GM19467 (cell line): Measurements from ENCODE around the gene TM2D1.
"Not testable (repeated sequence)": the region's sequence is repeated elsewhere in the genome, so short reads cannot be mapped to it uniquely, and the experiment has no call there.

Source experiments
- ATAC-seq: cut with Tn5 transposase; IDR thresholded peaks from one replicate; pipeline ENCODE4 v1.9.1; 2021; ENCODE audit warnings: mild to moderate bottlenecking, moderate library complexity; ENCODE audit not compliant: unreplicated experiment

TM2D1 gene

DNA sequence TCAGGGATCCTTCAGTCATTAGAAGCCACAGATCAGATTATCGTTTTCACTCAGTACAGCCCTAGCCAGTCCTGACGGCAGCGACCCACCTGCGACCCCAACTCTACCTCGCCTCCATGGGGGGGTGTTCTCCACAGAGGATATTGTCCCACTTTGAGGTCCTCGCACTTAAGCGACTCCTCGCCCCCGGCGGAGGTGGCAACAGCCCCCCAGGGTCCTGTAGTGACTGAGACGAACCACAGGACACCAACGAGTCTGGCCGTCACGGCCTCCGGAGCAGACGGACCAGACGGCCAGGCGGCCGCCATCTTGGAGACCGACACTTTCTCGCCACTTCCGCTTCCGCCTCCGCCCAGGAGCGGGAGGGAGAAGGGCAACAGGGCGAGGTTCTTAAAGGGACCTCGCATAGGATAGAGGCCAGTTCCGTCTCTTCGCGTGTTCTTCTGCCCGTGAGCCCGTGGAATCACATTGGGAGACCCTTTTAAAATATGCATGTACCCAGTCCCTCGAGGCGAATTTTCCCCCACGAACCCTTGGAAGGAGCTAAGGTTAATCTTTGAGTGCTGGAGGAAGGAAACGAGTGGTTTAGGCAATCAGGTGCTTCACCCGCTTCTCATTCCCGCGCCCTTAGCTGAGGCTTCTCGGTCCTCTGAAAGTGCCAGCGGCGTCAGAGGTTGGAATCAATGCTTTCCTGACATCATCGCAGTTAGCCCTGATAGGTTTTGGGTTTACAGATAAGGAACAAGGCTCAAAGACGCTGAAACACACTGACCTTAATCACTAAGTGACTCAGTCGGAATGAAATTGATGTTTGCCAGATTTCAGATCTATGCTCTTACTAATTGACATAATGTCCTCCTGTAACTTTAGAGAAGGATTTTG lies at the start of gene TM2D1:
TSS of gene TM2D1 (minus strand) at position 329 of the 882 bp plus-strand sequence. CDS start at position 308, 21 bp downstream.
- peak; percentile 100 for ATAC-seq

DNA sequence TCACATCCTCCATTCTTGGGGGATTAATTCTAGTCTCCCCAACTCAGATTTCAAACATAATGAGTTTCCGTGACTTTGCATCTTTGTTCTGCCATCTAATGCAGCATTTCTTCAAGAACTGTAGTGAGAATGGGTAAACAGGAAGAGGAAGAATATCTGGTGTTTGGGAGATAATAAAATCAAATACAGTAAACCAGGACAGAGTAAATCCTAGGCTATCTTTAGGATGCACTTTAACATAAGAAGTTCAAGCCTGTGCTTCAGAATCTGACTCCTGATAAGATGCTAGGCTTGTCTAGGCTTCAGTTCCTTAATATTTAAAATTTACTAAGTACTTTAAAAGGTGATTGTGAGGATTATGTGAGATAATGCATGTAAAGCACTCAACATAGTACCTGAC lies 45.2 kb upstream of the TM2D1 start:
- no peak for ATAC-seq

DNA sequence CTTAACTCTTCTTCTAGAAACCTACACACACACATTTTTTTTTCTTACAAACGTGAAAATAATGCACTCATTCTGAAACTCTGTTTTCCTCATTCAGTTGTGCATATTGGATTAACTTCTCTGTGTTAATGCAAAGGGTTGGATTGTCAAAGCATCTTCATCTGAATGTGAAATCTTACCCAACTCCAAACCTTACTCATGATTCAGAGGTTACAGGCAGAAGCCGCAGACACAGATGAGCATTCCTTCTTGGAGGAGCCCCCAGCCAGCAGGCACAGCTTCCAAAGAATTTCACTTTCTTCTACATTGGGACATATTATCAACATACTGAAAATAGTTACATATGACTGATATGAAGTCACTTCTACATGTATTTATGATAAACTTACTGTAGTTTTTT lies 33.0 kb upstream of the TM2D1 start:
- no peak for ATAC-seq

DNA sequence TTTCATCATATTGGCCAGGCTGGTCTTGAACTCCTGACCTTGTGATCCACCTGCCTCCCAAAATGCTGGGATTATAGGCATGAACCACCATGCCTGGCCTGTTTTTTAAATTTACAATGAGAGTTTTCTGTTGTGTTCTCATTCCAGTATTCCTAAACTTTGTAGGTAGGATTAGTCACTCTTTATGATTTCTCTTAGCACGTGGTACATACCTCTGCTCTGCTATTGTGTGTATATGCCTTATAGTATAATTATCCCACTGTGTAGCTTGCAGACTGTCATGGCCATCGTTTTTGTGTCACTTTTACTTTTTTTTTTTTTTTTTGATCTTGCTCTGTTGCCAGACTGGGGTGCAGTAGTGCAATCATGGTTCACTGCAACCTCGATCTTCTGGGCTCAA lies 31.8 kb upstream of the TM2D1 start:
- ATAC-seq = no peak

DNA sequence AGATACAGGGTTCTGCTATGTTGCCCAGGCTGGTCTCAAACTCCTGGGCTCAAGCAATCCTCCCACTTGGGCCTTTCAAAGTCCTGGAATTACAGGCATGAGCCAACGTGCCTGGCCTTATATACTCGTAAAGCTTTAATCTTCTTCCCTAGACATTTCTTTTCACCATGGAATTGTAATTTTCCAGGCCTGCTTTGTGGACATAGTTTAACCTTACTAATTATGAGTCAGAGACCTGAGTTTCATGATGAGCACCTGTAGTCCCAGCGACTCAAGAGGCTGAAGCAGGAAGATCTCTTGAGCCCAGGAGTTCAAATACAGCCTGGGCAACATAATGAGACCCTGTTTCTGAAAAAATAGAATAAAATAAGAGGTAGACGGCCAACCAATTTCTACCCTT lies 29.6 kb upstream of the TM2D1 start:
- ATAC-seq = no peak

DNA sequence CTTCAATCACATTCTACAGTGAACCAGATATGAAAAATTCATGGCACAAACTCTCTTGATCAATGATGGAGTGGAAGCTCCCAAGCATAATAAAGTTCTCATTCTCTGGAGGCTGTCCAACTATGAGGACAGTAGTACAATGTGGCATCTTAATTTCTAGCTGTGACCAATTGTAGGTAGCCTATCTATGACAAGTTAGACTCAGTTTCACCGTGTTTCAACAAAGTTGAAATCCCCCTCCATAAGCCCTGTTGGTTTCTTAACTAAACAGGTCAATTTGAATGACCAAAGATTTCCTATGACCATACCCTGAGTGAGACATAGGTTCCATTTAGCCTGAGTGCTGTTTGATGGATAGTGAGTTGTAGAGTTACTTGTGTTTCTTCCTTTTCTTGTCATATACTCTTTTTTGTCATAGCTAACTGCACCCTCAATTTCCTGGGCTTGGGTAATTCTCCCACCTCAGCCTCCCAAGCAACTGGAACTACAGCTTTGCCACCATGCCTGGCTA lies 29.1 kb upstream of the TM2D1 start:
- ATAC-seq = no peak

DNA sequence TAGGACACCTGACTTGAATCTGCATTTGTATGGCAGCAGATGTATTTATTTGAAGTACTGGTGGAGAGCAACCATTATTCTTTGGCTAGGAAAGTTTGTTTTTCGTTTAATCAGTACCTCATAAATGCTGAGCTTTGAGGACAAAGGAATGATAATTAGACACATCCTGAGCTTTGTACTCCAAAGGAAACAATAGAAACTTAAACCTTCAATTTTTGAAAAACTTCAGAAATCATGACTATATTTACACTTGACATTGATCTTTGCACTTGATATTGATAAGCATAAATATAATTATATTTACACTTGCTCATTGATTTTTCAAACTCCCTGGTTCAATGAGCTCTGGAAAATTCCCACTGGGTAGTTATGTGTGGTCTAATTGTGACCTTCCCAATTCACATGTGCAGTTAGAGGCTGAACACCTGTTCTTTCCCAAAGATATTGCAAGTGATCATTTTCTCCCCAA lies 28.0 kb upstream of the TM2D1 start:
- no peak for ATAC-seq

DNA sequence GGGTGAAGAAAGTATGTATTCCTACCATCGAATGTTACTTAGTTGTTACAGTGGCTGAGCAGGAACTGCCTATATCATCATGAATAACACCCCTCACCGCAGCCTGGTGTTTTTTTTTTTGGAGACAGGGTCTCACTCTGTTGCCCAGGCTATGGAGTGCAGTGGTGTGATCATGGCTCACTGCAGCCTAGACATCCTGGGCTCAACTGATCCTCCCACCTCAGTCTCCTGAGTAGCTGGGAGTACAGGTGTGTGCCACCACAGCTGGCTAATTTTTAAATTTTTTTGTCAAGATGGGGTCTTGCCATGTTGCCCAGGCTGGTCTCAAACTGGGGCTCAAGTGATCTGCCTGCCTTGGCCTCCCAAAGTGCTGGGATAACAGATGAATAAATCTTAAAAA lies 24.6 kb upstream of the TM2D1 start:
- ATAC-seq = no peak

DNA sequence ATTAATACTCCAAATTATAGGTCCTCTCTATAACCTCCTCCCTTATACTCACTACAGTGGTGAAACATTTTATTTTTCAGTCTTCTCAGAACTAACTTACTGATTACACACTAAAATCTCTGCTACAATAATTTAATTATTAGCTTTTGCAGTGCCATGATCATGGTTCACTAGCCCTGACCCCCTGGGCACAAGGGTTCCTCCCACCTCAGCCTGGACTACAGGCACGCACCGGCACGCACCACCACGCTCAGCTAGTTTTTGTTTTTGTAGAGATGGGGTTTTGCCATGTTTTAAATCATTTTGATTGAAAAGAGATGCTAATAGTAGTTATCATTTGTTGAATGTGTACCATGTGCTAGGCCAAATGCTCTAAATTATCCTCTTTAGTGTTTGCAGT lies 23.6 kb upstream of the TM2D1 start:
- ATAC-seq = no peak

DNA sequence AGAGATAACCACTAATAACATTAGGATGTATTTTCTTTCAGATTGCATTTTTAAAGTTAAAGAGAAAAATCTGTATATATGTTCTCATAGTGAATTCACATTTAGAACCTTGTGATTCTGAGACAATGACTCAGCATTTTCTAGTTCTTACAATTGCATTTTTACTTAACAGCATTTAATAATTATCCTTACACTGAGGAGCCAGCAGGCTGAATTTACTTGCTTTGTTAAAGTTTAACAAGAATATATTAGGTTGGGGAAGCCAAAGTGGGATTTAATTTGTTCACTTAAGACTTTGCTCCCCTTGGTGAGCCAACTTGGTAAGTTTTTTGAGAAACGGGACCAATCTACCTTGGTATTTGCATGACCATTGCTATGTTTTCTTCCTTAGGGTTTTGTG lies 21.9 kb upstream of the TM2D1 start:
- no peak for ATAC-seq

DNA sequence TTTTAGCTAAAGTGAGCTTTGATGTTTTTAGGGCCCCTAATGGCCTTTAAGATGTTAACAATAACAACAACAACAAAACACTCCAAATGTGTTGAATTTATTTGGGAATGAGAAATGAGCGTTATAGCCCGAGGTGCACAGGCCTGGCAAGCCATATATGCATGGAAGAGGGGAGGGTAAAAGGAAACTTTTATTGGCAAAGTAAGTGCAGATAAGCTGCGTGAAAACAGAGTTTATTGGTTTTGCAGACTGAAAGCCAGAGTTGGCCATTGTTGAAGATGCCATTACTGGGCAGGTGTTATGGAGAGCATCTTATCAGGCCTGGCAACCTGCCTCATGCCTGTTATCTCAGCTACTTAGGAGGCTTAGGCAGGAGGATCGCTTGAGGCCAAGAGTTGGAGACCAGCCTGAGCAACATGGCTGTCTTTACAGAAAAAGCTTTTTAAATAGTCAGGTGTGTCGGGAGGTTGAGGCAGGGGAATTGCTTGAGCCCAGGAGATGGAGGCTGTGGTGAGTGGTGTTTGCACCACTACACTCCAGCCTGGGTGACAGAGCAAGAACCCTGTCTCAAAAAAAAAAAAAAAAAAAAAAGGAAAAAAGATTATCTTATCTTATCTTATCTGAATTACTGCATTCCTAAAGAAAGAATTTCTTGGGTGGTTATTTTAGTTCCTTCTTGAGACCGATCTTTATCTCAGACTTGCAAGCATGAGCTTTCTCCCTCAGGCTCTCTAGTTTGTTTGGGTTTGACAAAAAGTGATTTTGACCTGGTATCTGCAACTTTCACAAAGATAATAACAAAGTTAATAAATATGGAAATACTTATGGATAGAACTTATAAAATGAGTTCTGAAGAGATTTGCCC lies 19.0 kb upstream of the TM2D1 start:
- ATAC-seq = no peak

DNA sequence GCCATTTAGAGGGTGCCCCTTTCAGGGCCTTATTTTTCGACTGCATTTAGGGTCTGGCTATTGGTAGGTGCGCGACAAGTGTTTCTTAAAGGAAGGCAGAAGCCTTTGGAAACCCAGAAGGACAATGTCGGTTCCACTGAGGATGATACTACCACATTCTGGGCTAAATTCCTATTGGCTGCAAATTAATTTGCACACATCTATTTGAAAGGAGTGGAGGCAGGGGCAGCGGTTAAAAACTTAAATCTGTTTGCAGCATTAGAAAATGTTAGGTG lies 18.4 kb upstream of the TM2D1 start:
- no peak for ATAC-seq

DNA sequence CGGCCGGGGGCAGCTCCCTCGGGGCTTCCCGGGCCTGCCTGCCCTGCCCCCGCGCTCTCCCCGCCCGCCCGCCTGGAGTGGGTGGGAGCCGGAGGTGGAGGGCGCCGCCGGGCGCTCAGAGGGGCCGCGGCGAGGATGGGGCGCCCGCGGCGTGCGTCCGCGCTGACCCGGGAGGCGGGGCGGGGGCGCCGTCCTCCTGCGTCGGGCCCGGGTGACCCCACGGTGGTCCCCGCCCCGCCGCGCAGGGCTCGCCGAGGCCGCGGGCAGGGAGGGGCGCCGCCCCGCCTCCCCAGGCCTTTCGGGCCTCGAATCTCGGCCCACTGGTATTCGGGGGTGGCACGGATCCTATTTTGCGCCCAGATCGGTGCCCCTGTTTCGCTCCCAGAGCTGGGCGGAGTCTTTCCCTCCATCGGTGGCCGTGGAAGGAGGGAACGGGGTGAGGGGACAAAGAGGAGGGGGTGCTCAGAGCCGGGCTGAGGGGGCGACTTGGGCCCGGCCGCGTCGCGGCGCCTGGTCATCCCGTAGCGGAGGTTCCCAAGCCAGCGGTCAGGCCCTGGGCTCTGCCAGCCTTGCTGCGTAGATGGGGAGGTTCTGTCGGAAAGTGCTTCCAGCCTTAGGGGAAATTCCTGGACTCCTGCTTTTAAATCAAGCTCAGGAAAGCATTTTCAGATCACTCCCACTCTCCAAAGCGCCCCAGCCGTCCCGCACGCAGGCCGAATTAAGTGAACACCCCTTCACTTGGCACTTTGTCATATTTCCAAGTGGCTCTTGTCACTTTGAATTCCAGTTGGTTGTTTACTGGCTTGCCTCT lies 17.9 kb upstream of the TM2D1 start:
- peak; percentile 47 for ATAC-seq

DNA sequence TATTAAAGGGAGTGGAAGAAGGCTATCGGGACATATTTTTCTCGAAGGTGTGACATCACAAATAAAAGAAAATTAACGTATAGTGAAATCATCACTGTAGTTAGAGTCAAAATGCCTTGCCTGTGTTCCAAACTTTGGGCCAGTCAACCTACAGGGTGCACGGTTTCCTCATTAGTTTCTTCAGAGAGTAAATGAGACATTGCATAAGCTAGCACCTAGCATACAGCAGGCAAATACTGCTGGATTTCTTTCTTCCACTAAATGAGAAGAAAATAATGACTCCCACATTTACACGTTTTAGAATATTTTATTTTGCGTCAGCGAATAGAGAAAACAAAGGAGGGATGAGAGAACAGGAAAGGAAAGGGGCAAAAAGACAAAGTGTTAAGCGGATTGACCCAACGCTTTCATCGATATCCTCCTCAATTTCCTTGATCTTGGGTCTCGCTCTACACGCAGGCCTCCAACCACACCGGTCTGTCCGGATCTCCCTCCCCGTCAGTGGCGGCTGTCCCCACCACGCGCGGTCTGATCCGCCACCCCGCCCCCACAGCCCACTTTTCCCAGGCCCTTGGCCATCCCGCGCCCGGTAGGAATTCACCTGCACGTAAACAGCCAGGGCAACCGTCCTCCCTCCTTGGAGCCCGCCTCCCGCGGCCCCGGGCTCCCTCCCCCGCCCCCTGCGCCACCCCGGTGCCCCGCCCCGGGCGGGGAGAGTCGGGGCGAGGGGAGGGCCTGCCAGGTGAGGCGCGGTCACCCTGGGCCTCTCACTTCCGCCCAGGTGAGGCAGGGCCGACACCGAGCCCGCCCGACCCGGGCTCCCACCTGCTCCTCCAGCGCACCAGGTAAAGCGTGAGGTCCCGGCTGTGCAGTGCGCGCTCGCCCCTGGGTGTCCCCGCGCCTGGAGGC lies 17.0 kb upstream of the TM2D1 start, which contains the start of gene PATJ:
TSS of gene PATJ (plus strand) at position 770 of the 909 bp plus-strand sequence. CDS start 20,413 bp downstream, outside the sequence.
- ATAC-seq = peak; percentile 82

DNA sequence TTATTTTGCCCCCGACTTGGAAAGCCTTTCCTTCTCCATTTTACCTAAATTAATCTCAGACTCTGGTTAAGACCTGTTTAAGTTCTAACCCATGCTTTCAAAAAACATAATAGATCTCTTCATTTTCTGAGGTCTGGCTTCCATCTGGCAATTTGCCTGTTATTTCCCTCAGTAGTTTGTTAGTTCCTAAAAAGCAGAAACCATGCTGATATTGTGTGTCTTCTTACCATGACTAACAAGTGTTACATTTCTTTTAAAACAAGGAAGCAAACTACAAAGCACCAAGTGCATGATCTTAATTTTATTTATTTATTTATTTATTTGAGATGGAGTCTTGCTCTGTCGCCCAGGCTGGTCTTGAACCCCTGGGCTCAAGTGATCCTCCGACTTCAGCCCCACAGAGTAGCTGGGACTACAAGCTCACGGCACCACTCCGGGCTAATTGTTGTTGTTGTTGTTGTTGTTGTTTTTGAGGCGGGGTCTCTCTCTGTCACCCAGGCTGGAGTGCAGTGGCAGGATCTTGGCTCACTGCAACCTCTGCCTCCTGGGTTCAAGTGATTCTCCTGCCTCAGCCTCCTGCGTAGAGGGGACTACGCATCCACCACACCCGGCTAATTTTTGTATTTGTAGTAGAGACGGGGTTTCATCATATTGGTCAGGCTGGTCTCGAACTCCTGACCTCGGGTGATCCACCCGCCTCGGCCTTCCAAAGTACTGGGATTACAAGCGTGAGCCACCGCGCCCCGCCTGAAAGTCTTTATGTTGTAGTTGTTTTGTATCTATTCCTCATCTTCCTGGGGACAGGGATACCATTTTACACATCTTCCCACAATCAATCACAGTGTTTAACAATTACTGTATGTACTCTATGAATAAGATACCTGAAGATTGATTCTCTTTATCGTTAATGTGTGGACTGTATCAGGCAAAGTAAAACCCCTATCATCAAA lies 16.1 kb upstream of the TM2D1 start:
- no peak for ATAC-seq

DNA sequence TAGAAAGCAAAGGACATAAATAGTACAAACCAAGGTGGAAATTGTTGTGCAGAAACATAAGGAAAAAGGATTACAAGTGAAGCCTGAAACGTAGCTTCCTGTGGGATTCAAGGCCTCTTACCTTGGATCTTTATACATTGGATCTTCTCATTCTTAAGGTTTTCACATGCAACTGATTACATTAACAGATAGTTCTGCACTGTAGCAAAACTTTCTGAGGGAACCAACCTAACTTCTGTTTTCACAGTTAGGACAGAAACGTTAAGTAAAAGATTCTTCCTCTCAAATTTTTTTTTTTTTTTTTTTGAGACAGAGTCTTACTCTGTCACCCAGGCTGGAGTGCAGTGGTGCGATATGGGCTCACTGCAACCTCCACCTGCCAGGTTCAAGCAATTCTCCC lies 7.8 kb upstream of the TM2D1 start:
- no peak for ATAC-seq

DNA sequence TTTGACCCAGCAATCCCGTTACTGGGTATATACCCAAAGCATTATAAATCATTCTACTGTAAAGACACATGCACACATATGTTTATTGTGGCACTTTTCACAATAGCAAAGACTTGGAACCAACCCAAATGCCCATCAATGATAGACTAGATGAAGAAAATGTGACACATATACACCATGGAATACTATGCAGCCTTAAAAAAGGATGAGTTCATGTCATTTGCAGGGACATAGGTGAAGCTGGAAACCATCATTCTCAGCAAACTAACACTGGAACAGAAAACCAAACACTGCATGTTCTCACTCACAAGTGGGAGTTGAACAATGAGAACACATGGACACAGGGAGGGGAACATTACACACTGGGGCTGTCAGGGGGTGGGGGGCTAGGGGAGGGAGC lies 5.7 kb upstream of the TM2D1 start:
- not testable (repeated sequence) for ATAC-seq

DNA sequence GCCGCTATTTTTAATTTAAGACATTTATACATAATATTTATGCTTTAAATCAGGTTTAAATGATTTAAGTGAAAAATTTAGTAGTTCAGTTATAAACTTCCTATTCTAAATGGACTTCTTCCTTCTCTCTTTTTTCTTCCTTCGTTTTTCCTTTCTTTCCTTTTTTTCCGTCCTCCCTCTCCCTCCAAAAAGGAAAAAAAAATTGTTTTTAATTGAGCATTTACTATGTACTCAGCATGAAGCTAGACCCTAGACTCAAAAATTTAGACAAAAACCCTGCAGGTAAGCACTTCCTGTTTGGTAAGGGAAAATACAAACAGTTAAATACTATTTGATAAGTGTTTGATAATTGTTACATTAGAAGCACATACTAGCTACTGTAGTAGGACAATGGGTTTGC lies 2.6 kb upstream of the TM2D1 start:
- ATAC-seq = no peak

DNA sequence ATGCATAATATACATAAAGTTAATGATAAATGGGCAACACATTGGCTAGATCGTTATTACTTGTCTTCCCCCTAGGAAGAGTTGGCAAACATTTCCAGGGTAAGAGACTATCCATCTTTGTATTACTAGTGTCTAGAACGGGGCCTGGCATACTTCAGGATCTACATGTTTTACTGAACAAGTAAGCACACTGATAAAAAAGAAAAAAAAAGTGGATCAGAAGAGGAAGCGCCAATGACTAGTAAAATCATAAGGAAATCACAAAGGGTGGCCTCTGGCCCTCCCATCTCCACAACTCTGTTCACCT lies 482 bp downstream of the TM2D1 start:
- ATAC-seq = no peak
